Osteocyte (in vitro differentiated cells): ENCODE data around the gene F10. TPM values are rescaled to one million over a fixed set of nuclear protein-coding genes. Genes with fewer than 3 reads are reported as not detected.

Experiments used
- DNase-seq: peaks from one replicate; pipeline ENCODE4 v3.0.0; 2021; ENCODE audit warnings: mixed read lengths; ENCODE audit not compliant: unreplicated experiment; ENCODE audit errors: extremely low spot score
- H3K27ac Mint-ChIP-seq: one replicate; pipeline ENCODE4 v1.8.0; 2021; ENCODE audit warnings: mild to moderate bottlenecking, mixed read lengths; ENCODE audit not compliant: unreplicated experiment
- H3K27me3 Mint-ChIP-seq: one replicate; pipeline ENCODE4 v1.8.0; 2021; ENCODE audit warnings: mixed read lengths; ENCODE audit not compliant: unreplicated experiment
- H3K36me3 Mint-ChIP-seq: one replicate; pipeline ENCODE4 v1.8.0; 2021; ENCODE audit warnings: mixed read lengths; ENCODE audit not compliant: unreplicated experiment
- H3K4me1 Mint-ChIP-seq: one replicate; pipeline ENCODE4 v1.8.0; 2021; ENCODE audit warnings: mixed read lengths; ENCODE audit not compliant: unreplicated experiment
- H3K4me3 Mint-ChIP-seq: one replicate; pipeline ENCODE4 v1.8.0; 2021; ENCODE audit warnings: mild to moderate bottlenecking, moderate library complexity, mixed read lengths; ENCODE audit not compliant: unreplicated experiment
- H3K9me3 Mint-ChIP-seq: one replicate; pipeline ENCODE4 v1.8.0; 2021; ENCODE audit warnings: mixed read lengths; ENCODE audit not compliant: unreplicated experiment
- total RNA-seq: library from RNA; stranded (reverse); gene quantifications from 2 replicates; pipeline ENCODE4 v1.2.1, GENCODE V29; 2021
- TF ChIP-seq, protein P1 (sequence below): fragments of 200-600 bp; sonication (generic); IDR thresholded peaks from 2 replicates; pipeline ENCODE4 v1.5.0; 2021; ENCODE audit warnings: antibody characterized with exemption, mild to moderate bottlenecking, moderate library complexity

F10 gene
- total RNA-seq, 1 donor from 2014 or later, result 1.8 TPM

- peak; percentile 84 for DNase-seq
- H3K4me3 Mint-ChIP-seq, result no peak overlapping the region
- H3K9me3 Mint-ChIP-seq, result no peaks in the 10 kb centered on the region
- no peak overlapping the region for H3K27ac Mint-ChIP-seq
- TF ChIP-seq, protein P1, sequence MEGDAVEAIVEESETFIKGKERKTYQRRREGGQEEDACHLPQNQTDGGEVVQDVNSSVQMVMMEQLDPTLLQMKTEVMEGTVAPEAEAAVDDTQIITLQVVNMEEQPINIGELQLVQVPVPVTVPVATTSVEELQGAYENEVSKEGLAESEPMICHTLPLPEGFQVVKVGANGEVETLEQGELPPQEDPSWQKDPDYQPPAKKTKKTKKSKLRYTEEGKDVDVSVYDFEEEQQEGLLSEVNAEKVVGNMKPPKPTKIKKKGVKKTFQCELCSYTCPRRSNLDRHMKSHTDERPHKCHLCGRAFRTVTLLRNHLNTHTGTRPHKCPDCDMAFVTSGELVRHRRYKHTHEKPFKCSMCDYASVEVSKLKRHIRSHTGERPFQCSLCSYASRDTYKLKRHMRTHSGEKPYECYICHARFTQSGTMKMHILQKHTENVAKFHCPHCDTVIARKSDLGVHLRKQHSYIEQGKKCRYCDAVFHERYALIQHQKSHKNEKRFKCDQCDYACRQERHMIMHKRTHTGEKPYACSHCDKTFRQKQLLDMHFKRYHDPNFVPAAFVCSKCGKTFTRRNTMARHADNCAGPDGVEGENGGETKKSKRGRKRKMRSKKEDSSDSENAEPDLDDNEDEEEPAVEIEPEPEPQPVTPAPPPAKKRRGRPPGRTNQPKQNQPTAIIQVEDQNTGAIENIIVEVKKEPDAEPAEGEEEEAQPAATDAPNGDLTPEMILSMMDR, result no peak
- no peaks in the 10 kb centered on the region for H3K4me1 Mint-ChIP-seq
- H3K36me3 Mint-ChIP-seq, result no peaks in the 10 kb centered on the region
- peaks cover 48% of the 10 kb centered on the region for H3K27me3 Mint-ChIP-seq
Measured at GRCh38 chr13:113129921-113130750, 7.5 kb downstream of the F10 start.

DNA sequence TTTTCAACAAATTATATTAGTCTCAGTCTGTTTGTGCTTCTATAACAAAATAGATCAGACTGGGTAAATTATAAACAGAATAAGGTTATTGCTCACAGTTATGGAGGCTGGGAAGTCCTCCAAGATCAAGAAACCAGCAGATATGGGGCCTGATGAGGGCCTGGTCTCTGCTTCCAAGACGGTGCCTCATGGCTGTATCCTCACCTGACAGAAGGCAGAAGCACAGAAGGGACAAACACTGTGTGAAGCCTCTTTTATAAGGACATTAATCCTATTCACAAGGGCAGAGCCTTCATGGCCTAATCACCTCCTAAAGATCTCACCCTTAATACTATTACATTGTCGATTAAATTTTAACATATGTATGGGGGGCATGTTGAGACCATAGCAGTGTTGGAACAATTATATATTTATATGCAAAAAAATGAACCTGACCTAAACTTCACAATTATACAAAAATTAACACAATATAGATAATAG, 12.7 kb downstream of the F10 start:
- no peaks in the 10 kb centered on the region for H3K36me3 Mint-ChIP-seq
- H3K4me3 Mint-ChIP-seq, result no peak overlapping the region
- H3K9me3 Mint-ChIP-seq, result no peaks in the 10 kb centered on the region

GRCh38 chr13:113137691-113138298, 15.2 kb downstream of the F10 start:
- Mint-ChIP-seq H3K4me3 (no peak overlapping the region), H3K27ac (no peak overlapping the region), H3K27me3 (peaks cover 41% of the 10 kb centered on the region), H3K9me3 (no peaks in the 10 kb centered on the region), H3K36me3 (no peaks in the 10 kb centered on the region), H3K4me1 (no peaks in the 10 kb centered on the region)
- TF ChIP-seq, protein P1, result no peak
- peak; percentile 42 for DNase-seq

More for the DNA sequence above, 12.7 kb downstream of the F10 start:
- TF ChIP-seq, protein P1, result no peak
- DNase-seq, result no peak
- Mint-ChIP-seq H3K27me3 (peaks cover 61% of the 10 kb centered on the region), H3K4me1 (no peaks in the 10 kb centered on the region), H3K27ac (no peak overlapping the region)

- Mint-ChIP-seq H3K4me3 (no peak overlapping the region), H3K27ac (no peak overlapping the region), H3K4me1 (no peaks in the 10 kb centered on the region), H3K27me3 (peaks cover 29% of the 10 kb centered on the region), H3K9me3 (no peaks in the 10 kb centered on the region), H3K36me3 (no peaks in the 10 kb centered on the region)
- DNase-seq, result peak; percentile 40
- TF ChIP-seq, protein P1, result no peak
Measured at GRCh38 chr13:113138792-113139551, 16.4 kb downstream of the F10 start.
